Stimulated activated CD8-positive, alpha-beta memory T cell treated with anti-CD3 and anti-CD28 coated beads, Interleukin-4, amount 100 ng/mL, for 4 hours (primary cell): ENCODE measurements around the gene NDUFA11.
"Not testable (repeated sequence)": the region's sequence is repeated elsewhere in the genome, so short reads cannot be mapped to it uniquely, and the experiment has no call there.

Source experiments
- DNase-seq, 2 donors: peaks; one replicate each; pipeline ENCODE4 v3.0.0-alpha.2; 2020; ENCODE audit warnings: low read depth in 2 of 2, low spot score in 1 of 2

NDUFA11 gene

GRCh38 chr19:5857203-5858081, 46.1 kb downstream of the NDUFA11 start:
- no peak for DNase-seq

- DNase-seq: not testable (repeated sequence)
These were observed 48.4 kb downstream of the NDUFA11 start for GRCh38 chr19:5855151-5855550.

GRCh38 chr19:5854121-5854520, 49.5 kb downstream of the NDUFA11 start:
- not testable (repeated sequence) for DNase-seq

GRCh38 chr19:5851302-5851701, 52.3 kb downstream of the NDUFA11 start, which contains the start of gene FUT3:
TSS of gene FUT3 (minus strand) at chr19:5851449.
- no peak for DNase-seq

- DNase-seq: no peak
These were observed 52.8 kb downstream of the NDUFA11 start for GRCh38 chr19:5850743-5851293.

- DNase-seq: no peak
These were observed 53.4 kb downstream of the NDUFA11 start for GRCh38 chr19:5850189-5850588.

GRCh38 chr19:5848621-5849020, 55.0 kb downstream of the NDUFA11 start:
- not testable (repeated sequence) for DNase-seq

- DNase-seq: not testable (repeated sequence)
These were observed 55.7 kb downstream of the NDUFA11 start for GRCh38 chr19:5847846-5848245.
